HG03060 (cell line): Measurements from ENCODE around the gene IL11.
"Not testable (repeated sequence)": the region's sequence is repeated elsewhere in the genome, so short reads cannot be mapped to it uniquely, and the experiment has no call there.

ENCODE experiments used
- ATAC-seq: cut with Tn5 transposase; IDR thresholded peaks from one replicate; pipeline ENCODE4 v1.9.1; 2021; ENCODE audit warnings: low read depth, moderate number of reproducible peaks; ENCODE audit not compliant: unreplicated experiment

The IL11 gene

DNA sequence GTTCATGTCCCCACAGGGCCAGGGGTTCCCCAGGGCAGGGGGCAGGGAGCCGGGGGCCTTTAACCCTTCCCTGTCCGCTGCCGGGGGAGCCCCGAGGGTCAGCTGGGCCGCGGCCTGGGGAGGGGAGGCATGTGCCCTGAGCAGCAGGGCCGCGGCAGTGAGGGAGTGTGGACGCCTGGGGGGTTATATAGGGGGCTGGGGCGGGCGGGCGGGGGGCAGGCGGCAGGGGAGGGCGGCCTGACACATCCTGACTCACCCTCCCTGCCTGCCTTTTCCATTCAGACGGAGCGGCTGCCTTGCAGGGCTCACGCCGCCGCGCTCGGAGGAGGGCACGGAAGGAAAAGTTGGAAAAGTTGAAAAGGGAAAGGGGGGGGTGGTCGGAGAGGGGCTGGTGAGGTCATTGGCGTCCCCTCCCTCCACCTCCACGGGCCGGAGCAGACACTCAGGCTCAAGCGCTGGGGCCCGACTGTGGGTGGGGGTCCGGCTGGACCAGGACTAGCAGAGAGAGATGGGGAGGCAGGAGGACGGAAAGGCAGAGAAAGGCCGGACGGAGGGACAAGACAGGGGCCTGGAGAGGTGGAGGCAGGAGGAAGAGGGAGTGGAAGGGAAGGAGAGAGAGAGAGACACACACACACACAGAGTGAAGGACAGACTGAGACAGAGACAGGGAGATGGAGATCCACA is at the start of gene IL11:
TSS of gene IL11 (minus strand) at position 159 of the 684 bp plus-strand sequence. CDS start at position 6, 153 bp downstream.
- no peak for ATAC-seq

DNA sequence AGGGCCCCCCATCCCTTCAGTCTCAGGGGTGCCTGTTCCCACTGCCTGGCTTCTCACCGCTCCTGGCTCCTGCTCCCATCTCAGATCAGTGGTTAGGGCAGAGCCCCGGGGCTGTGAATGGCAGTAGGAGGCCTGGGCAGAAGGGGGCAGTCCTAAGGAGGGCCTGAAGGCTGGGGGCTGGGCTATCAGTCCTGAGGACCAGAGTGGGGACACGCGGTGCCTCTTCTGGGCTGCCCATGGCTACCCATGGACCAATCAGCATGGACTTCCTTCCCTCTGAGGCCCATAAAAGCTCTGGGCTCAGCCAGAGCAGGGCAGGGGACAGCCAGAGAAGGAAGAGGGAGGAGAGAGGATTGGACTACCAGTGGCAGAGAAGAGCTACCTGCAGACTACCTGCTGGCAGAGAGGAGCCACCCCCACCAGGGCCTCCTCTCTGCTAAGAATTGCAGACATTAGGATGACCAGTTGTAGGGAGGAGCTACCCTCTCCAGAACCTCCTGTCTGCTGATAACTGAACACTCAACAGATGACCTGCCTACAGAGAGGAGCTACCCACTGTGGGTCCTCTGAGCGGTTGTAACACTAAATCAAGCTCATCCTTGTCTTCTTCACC is 49.5 kb upstream of the IL11 start:
- no peak for ATAC-seq

DNA sequence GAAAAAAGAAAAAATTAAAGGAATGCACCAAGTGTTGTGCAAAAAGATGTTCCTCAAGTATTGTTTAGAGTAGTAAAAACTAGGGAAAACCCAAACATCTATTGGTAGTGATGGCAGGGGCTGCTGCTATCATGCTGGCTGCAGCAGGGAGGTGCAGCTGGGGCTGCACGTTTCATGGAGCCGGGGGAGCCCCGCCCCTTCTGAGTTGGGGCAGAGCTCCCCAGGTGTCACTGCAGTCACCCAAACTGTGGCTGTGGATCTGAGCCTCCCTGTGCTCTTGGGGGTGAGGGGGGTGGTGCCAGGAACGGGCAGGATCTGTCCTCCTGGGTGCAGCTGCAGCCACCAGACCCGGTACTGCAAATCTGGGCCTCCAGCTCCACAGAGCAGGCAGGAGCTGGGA is 48.8 kb upstream of the IL11 start:
- ATAC-seq: no peak

DNA sequence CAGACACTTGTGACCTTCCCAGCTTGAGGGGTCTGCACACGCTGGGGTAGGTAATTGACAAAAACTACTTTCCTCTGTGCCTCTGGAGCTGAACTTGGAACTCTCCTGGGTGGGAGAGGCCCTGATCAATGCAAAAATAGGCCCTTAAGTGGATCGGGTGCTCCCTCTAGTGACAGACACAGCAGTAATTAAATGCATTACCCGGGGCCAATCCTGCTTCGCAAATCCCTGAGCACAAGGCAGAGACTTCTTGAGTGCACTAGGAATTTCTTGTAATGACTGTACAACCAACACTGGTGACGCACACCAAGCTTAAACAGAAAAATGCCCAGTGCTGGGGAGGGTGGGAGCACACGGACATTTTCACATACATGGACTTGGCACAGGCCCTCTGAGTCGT is 47.9 kb upstream of the IL11 start:
- ATAC-seq: no peak

DNA sequence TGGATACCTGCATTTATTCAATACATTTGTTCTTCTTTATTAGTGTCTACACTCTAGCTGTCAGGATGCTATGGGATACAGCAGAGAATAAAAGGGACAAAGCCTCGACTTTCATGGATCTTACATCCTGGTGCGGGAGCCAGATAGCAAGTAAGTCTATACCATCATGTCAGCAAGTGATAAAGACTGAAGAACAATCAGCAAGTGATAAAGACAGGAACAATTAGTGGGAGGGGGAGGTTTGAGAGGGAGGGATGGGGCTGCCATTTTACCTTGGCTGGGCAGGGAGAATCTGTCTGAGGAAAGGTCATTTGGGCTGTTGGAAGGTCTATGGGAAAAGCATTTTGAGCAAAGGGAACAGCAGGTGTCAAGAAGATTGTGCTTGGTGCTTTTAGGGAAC is 39.9 kb upstream of the IL11 start:
- ATAC-seq: no peak

DNA sequence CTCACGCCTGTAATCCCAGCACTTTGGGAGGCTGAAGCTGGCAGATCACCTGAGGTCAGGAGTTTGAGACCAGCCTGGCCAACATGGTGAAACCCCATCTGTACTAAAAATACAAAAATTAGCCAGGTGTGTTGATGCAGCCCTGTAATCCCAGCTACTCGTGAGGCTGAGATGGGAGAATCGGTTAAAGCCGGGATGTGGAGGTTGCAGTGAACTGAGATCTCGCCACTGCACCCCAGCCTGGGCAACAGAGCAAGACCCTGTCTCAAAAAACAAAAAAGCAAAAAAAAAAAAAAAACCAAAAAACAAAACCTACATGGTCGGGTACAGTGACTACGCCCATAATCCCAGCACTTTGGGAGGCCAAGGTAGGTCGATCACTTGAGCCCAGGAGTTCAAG is 38.9 kb upstream of the IL11 start:
- not testable (repeated sequence) for ATAC-seq

DNA sequence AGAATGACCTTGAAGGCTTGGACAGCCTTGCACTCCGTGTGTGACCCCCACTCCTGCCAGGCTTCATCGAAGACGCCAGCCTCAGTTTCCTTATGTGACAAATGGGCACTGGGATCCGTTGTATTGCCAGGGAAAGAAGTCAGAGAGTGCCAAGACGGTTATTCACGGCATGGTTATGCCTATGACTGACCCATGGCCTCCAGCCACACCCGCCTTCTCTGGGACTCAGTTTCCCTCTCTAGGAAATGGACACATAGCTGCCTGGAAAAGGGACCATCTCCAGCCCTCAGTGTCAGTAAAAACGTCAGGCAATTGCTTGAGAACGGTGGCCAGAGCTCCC is 38.2 kb upstream of the IL11 start:
- no peak for ATAC-seq

DNA sequence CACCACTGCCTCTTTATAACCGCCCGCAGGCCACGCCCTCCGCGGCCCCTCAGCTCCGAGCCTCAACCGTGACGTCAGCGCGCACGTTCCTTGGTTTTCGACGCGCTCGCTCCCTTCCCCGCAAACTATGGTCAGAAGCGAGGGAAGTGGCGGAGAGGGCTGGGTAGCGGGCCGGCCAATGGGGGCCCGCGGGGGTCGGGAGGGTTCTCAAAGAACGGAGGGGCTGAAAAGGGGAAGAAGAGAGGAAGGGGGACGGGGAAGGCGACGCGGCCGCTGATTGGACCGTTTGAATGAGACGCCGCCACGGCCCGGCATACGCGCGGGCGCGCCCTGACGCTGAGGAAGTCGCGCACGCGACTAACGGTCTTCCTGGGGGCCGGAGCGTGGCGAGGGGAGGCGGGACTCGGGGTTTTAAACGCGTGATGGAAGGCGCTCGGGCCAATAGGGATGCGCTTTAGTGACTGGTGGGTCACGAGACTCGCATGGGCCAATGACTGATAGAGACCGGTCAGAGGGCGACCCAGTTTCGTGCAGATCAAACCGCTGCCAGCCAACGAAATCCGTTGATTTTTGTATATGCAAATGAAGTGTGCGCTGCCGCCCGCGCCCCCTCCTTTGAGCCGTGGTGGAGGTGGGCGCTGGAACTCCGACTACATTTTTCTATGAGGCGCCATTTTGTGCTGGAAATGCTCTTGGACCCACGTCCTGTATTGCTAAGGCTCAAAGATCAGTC is 37.7 kb upstream of the IL11 start:
- ATAC-seq: peak; percentile 68

DNA sequence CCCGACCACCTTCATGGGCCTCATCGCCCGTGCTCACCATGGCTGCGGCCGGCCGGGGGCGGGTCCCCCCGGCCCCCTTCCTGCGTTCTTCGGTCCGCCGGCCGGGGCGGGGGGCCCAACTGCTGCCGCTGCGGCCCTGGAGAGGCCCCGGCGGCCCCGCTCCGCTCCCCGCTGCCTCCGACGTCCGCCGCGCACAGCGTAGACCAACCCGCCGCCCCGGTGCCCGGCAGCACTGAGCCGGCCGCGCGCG is 37.2 kb upstream of the IL11 start, which contains the start of gene UBE2S:
TSS of gene UBE2S (minus strand) at position 239 of the 250 bp plus-strand sequence. CDS start at position 40, 199 bp downstream.
- ATAC-seq: not testable (repeated sequence)

DNA sequence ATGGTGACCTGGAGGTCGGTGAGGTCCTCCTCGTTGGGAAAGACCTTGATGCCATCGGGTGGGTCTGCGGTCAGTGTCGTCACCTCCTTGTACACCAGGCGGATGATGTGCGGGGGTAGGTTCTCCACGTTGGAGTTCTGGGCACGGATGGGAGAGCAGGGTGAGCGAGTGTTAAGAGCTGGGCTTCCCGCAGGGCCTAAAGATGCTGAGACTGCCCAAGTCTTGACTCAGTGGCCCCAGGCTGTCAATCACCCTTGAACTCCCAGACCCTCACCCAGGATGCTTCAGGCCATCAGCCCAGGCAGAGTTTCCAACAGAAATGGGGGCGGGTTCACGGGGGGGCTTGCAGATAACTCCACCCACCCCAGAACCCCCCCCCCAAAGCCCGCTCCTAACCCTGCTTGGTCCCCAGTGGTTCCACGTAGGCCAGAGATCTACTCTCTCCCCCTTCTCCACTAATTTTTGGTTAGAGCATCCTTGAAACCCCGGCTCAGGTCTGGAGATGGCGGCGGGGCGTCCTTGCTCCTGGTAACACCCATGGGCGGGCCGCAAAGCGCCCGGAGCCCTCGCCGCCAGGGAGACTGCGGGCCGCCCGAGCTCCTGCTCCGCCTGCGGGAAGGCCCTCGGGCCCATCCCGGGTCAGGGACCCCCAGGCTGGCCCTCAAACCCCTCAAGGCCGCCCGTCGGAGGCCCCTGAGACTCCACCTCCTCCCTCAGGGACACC is 36.7 kb upstream of the IL11 start:
- ATAC-seq: no peak

DNA sequence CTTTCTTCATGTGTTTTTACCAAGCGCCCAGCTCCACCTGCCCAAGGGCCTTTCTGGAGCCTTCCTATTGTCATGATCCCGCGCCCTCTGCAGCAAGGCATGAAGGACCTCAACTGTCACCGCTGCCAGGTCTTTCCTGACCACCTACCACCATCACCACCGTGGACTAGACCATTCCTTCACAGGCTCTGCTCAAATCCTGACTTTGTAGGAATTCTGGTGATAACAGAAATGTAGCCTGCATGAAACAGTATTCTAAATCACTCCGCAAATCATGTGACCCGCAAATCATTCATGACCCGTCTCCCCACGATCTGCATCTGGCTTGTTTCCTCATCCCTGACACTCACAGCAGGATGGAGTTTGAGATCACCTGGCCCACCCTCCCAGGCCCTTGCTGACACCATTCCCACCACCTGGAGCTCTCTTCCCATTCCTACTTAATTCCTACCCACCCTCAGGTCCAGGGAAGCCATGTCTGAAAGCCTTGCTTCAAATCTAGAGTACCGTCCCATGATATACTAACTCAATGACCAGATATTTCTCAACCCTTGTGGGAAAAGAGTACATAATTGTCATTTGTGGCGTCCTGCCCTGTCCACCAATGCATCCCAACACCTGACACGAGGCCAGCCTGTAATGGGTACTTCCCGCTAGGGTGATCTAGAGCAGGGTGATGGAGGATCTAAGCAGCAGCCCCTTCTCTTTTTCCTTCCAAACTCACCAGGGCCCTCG is 36.0 kb upstream of the IL11 start:
- no peak for ATAC-seq

DNA sequence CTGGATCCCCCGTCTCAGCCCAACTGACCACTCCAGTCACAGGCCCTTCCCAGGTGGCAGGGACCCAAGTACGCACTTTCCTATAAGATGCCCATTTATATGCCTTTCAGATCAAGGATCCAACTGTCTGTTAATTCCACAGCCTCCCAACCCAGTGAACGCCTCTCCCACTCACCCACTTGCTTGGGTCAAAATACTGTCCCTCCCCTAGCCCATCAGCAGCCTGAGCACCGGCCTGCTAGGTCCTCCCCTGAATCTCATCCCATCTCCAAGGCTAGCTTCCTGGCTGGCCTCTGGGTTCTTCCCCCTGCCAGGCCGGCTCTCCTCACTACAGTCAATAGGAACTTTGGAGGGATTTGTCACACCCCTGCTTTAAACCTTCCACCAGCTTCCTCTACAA is 35.4 kb upstream of the IL11 start:
- no peak for ATAC-seq

DNA sequence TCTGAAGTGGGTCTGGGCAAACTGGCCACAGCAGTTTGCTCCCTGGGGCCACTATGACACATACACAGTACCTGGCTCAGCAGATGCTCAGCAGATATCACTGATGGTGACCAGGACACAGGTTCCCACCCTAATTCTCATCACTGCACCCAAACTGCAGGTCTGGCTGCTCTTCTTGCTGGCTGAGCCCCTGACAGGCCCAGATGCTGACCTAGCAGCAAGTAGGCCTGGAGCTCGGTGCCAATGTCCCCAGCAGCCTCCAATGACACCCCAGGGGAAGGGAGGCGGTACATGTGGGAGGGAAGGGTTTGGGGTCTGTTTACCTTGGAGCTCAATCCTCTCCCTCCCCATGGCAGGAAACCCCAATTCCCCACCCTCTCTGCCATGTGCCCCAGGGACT is 32.2 kb upstream of the IL11 start:
- no peak for ATAC-seq

DNA sequence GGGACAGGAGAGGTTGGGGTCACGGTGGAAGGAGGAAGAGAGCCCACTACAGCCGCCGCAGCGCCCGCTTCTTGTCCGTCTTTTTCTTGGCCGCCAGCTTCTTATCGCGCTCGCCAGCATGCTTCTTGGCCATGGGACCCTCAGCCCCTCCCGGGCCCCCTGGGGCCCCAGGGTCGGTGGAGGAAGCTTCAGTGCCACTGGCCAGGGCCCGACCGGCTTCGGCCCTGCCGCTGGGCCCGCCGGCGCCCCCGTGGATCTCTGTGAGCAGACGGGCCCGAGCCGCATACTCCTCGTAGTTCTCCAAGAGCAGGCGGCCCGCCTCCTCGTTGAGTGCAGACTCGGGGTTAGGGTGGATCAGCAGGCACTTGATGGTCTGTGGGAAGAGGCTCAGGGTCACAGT is 31.1 kb upstream of the IL11 start:
- ATAC-seq: not testable (repeated sequence)

DNA sequence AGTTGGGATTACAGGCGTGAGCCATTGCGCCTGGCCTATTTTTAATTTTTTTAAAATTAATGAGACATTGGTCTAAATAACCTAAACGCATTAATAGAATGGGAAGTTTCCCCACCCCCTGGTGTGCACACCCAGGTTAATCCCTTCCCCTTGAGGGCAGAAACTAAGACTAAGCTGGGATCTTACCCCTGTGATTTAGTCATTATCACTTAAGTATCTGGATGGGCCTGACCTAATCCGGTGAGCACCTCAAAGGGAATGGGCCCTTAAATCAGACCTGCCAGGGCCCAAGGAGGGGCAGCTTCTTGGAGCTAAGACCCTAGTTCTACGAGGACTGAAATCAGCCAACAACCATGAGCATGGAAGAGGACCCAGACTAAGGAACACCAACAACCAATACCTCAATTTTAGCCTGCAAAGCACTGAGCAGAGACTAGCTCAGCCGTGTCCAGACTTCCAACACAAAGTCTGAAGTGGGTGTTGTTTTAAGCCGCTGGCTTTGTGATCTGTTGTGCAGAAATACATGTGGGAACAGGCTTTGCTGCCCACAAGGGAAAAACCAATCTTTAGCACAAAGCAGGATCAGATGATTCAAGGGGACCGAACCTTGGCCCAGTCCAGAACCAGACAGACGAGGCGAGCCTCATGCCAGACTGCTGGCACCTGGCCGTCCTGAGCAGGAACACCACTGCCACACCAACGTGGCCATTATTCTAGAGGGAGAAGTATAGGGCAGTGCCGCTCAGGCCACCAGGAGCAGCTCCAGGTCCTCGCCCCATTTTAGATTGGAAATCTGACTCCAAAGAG is 30.2 kb upstream of the IL11 start:
- no peak for ATAC-seq

DNA sequence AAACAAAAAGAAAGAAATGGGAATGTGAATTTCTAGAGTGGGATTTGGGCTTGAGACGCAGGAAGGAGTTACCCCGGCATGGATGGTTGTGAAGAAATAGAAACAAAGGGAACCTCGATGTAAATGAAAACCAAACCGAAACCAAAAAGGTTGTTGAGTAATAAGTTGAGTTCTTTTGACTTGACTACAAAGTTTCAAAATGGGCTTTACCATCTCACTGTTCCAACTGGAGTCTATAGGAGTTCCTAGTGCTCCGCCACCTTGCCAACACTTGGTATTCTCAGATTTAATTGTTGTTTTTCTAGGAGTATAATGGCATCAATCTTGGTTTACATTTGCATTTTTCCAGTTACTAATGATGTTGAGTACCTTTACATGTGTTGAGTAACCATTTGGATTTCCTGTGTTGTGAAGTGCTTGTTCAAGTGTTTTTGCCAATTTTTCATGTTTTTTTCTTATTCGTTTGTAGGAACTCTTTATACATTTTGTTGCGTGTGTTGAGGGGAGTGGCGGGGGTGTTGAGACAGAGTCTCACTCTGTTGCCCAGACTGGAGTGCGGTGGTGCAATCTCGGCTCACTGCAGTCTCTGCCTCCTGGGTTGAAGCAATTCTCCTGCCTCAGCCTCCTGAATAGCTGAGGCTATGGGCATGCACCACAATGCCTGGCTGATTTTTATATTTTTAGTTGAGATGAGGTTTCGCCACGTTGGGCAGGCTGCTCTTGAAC is 28.1 kb upstream of the IL11 start:
- ATAC-seq: no peak

DNA sequence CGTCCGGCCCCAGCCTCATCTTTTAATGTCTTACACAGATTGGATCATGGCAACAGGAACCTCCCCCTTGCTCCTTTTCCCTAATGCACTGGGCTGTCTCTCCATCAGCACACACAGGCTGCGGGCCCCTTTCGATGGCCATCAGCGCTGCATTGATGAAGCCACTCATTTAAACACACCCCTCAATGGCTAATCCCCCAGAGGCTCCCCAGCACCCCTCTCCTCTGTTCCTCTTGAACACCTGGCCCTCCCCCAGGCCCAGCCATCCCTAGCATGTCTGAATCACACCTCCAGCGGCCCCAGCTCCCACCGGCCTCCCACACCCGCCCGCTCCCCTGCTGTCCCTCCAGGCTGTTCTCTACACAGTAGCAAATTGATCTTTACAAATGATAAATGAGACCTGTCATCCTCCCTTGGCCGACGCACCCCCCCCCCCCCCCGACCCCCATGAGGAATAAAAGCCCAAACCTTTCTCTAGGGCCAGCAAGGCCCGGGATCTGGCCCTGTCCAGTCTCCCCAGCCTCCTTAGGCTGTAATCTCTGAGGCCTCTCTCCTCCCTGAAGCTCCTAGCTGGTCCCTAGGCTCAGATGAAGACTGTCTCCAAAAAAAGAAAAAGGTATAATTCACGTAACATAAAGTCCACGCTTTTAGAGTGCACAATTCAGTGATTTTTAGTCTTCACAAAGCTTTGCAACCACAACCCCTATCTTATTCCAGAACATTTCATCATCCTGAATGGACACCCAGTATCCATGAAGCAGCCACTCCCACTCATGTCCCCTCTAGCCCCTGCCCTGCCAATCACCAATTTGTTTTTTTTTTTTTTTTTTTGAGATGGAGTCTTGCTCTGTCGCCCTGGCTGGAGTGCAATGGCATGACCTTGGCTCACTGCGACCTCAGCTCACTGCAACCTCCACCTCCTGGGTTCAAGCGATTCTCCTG is 22.8 kb upstream of the IL11 start:
- ATAC-seq: no peak
